Ishikawa (cell line): ENCODE measurements around the gene RGL3.

Experiments used
- CEBPB ChIP-seq: IDR thresholded peaks from 2 replicates; pipeline ENCODE4 v1.6.1; 2012
- CREB1 ChIP-seq: IDR thresholded peaks from 2 replicates; pipeline ENCODE4 v1.6.1; 2012; ENCODE audit warnings: low read depth
- EGR1 ChIP-seq: IDR thresholded peaks from 2 replicates; pipeline ENCODE4 v1.6.1; 2012
- EP300 ChIP-seq: IDR thresholded peaks from 2 replicates; pipeline ENCODE4 v1.6.1; 2012; ENCODE audit warnings: borderline replicate concordance
- MAX ChIP-seq: IDR thresholded peaks from 2 replicates; pipeline ENCODE4 v1.6.1; 2012
- NFIC ChIP-seq: IDR thresholded peaks from 2 replicates; pipeline ENCODE4 v1.6.1; 2012
- RAD21 ChIP-seq: IDR thresholded peaks from 2 replicates; pipeline ENCODE4 v1.6.1; 2012; ENCODE audit warnings: low read depth
- REST ChIP-seq: IDR thresholded peaks from 2 replicates; pipeline ENCODE4 v1.6.1; 2012; ENCODE audit warnings: low read depth, mild to moderate bottlenecking
- TAF1 ChIP-seq: IDR thresholded peaks from 2 replicates; pipeline ENCODE4 v1.6.1; 2012; ENCODE audit warnings: low read depth, mild to moderate bottlenecking
- TCF12 ChIP-seq: IDR thresholded peaks from 2 replicates; pipeline ENCODE4 v1.6.1; 2012; ENCODE audit warnings: low read depth
- TEAD4 ChIP-seq: IDR thresholded peaks from 2 replicates; pipeline ENCODE4 v1.6.1; 2012
- USF1 ChIP-seq: IDR thresholded peaks from 2 replicates; pipeline ENCODE4 v1.6.1; 2012
- YY1 ChIP-seq: IDR thresholded peaks from 2 replicates; pipeline ENCODE4 v1.6.1; 2012; ENCODE audit warnings: low read depth
- ZBTB7A ChIP-seq: IDR thresholded peaks from 2 replicates; pipeline ENCODE4 v1.6.1; 2012; ENCODE audit warnings: low read depth

GRCh38 chr19:11378319-11379189 is 40.6 kb downstream of the RGL3 start:
- TF ChIP-seq REST (no peak), MAX (no peak), NFIC (no peak), EP300 (no peak), CEBPB (no peak), TAF1 (no peak), CREB1 (no peak), RAD21 (peak; percentile 42; the same call in 1 of the 2 replicates), ZBTB7A (no peak), YY1 (no peak), USF1 (no peak), TCF12 (no peak), EGR1 (no peak), TEAD4 (no peak)
